ENCODE data around the gene GOLGA1.

GOLGA1 gene

GRCh38 chr9:124914753-124915405 lies 26.0 kb downstream of the GOLGA1 start:
- no peak overlapping the region for H3K4me3 ChIP-seq (replicated peaks; ENCODE audit: insufficient read depth, low read length)
- no peaks in the 10 kb centered on the region for H3K27me3 ChIP-seq (ENCODE audit: insufficient read depth, poor library complexity, severe bottlenecking)
- no peak overlapping the region for H3K27ac ChIP-seq (replicated peaks)
- DNase-seq (ENCODE audit: low read depth in 1 of 2, low spot score in 1 of 2), result no peak
- TF ChIP-seq POLR2AphosphoS5 (IDR thresholded peaks at IDR 0.05; ENCODE audit: low read depth) (no peak), REST (IDR thresholded peaks at IDR 0.05; ENCODE audit: insufficient replicate concordance, low read depth) (no peak)

DNA sequence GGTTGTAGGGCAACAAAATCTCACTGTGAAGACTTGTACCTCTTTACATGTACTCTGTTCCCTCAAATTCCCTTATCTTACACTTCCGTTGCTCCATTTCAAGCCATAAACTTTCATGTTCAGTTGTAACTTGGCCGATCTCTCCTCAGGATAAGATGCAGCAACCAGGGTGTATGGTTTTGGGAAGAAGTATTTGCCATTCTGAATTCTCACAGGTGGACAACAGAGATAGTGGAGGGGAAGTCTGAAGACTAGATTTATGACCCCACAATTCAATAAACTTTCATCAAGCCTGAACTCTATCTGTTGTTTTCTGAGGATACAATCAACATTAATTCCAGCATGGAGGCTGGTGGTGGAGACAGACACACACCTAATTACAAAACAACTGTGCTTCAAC lies 27.5 kb downstream of the GOLGA1 start:
- H3K4me3 ChIP-seq (replicated peaks; ENCODE audit: insufficient read depth, low read length), result no peak overlapping the region
- TF ChIP-seq, protein P1, sequence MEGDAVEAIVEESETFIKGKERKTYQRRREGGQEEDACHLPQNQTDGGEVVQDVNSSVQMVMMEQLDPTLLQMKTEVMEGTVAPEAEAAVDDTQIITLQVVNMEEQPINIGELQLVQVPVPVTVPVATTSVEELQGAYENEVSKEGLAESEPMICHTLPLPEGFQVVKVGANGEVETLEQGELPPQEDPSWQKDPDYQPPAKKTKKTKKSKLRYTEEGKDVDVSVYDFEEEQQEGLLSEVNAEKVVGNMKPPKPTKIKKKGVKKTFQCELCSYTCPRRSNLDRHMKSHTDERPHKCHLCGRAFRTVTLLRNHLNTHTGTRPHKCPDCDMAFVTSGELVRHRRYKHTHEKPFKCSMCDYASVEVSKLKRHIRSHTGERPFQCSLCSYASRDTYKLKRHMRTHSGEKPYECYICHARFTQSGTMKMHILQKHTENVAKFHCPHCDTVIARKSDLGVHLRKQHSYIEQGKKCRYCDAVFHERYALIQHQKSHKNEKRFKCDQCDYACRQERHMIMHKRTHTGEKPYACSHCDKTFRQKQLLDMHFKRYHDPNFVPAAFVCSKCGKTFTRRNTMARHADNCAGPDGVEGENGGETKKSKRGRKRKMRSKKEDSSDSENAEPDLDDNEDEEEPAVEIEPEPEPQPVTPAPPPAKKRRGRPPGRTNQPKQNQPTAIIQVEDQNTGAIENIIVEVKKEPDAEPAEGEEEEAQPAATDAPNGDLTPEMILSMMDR (IDR thresholded peaks at IDR 0.05; ENCODE audit: insufficient read depth, low read length), result no peak
- TF ChIP-seq REST (IDR thresholded peaks at IDR 0.05; ENCODE audit: insufficient replicate concordance, low read depth), result no peak
- TF ChIP-seq POLR2AphosphoS5 (IDR thresholded peaks at IDR 0.05; ENCODE audit: low read depth), result no peak
- no peak for TF ChIP-seq SPI1 (IDR thresholded peaks at IDR 0.05; ENCODE audit: borderline replicate concordance, low read depth)
- TF ChIP-seq GABPA (IDR thresholded peaks at IDR 0.05; ENCODE audit: low read depth), result no peak
- no peaks in the 10 kb centered on the region for H3K27me3 ChIP-seq (ENCODE audit: insufficient read depth, poor library complexity, severe bottlenecking)
- no peak overlapping the region for H3K27ac ChIP-seq (replicated peaks)
- no peak for DNase-seq (ENCODE audit: low read depth in 1 of 2, low spot score in 1 of 2)

GRCh38 chr9:124911766-124912165 lies 29.1 kb downstream of the GOLGA1 start:
- no peak for DNase-seq (ENCODE audit: low read depth in 1 of 2, low spot score in 1 of 2)
- TF ChIP-seq GABPA (IDR thresholded peaks at IDR 0.05; ENCODE audit: low read depth) (no peak), SPI1 (IDR thresholded peaks at IDR 0.05; ENCODE audit: borderline replicate concordance, low read depth) (no peak), REST (IDR thresholded peaks at IDR 0.05; ENCODE audit: insufficient replicate concordance, low read depth) (no peak), POLR2AphosphoS5 (IDR thresholded peaks at IDR 0.05; ENCODE audit: low read depth) (no peak)
- TF ChIP-seq, protein P1 (IDR thresholded peaks at IDR 0.05; ENCODE audit: insufficient read depth, low read length), result no peak
- no peaks in the 10 kb centered on the region for H3K27me3 ChIP-seq (ENCODE audit: insufficient read depth, poor library complexity, severe bottlenecking)
- H3K27ac ChIP-seq (replicated peaks), result no peak overlapping the region
- H3K4me3 ChIP-seq (replicated peaks; ENCODE audit: insufficient read depth, low read length), result no peak overlapping the region

Data from HL-60 (cell line).